ENCODE results near the gene RRAGD.

DNA sequence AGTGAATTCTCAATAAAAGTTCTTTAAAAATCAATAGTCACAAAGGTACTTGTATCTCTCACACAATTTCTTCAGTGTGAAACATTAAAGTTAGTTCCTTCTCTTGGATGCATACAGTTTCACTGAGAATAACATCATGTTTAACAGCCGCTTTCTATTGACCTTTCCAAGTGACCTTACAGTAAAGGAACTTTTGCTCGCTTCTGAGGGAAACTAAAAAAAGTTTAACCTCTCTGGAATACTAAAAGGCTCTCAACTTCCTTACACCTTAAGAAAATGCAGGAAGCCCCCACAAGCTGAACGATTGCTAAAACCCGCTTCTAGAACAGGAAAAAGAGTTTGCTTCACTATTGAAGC, 1.3 kb downstream of the RRAGD start:
- no peak for TF ChIP-seq TOE1 (CRISPR knock-in tag; IDR thresholded peaks at IDR 0.05)
- no peak for TF ChIP-seq PHF21A (CRISPR knock-in tag; IDR thresholded peaks at IDR 0.05)
- no peak for TF ChIP-seq NFIC (IDR thresholded peaks at IDR 0.05; ENCODE audit: low read length)
- TF ChIP-seq, protein P1, sequence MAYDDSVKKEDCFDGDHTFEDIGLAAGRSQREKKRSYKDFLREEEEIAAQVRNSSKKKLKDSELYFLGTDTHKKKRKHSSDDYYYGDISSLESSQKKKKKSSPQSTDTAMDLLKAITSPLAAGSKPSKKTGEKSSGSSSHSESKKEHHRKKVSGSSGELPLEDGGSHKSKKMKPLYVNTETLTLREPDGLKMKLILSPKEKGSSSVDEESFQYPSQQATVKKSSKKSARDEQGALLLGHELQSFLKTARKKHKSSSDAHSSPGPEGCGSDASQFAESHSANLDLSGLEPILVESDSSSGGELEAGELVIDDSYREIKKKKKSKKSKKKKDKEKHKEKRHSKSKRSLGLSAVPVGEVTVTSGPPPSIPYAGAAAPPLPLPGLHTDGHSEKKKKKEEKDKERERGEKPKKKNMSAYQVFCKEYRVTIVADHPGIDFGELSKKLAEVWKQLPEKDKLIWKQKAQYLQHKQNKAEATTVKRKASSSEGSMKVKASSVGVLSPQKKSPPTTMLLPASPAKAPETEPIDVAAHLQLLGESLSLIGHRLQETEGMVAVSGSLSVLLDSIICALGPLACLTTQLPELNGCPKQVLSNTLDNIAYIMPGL (CRISPR knock-in tag; IDR thresholded peaks at IDR 0.05; ENCODE audit: borderline replicate concordance in 1 of 2, low read depth in 1 of 2): no peak
- TF ChIP-seq FOXA3 (CRISPR knock-in tag; IDR thresholded peaks at IDR 0.05): no peak
- no peak for TF ChIP-seq KLF16 (CRISPR knock-in tag; IDR thresholded peaks at IDR 0.05)
- TF ChIP-seq RAD21 (CRISPR knock-in tag; IDR thresholded peaks at IDR 0.05): no peak
- TF ChIP-seq KAT8 (CRISPR knock-in tag; IDR thresholded peaks at IDR 0.05): no peak
- TF ChIP-seq JUND (CRISPR knock-in tag; IDR thresholded peaks at IDR 0.05): no peak
- TF ChIP-seq, protein P2, sequence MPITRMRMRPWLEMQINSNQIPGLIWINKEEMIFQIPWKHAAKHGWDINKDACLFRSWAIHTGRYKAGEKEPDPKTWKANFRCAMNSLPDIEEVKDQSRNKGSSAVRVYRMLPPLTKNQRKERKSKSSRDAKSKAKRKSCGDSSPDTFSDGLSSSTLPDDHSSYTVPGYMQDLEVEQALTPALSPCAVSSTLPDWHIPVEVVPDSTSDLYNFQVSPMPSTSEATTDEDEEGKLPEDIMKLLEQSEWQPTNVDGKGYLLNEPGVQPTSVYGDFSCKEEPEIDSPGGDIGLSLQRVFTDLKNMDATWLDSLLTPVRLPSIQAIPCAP (CRISPR knock-in tag; IDR thresholded peaks at IDR 0.05; ENCODE audit: low read depth): no peak

Data from HepG2 (cell line).